Measurements from ENCODE around the gene ARL17B.
"Not testable (repeated sequence)": the region's sequence is repeated elsewhere in the genome, so short reads cannot be mapped to it uniquely, and the experiment has no call there.

Gene ARL17B

DNA sequence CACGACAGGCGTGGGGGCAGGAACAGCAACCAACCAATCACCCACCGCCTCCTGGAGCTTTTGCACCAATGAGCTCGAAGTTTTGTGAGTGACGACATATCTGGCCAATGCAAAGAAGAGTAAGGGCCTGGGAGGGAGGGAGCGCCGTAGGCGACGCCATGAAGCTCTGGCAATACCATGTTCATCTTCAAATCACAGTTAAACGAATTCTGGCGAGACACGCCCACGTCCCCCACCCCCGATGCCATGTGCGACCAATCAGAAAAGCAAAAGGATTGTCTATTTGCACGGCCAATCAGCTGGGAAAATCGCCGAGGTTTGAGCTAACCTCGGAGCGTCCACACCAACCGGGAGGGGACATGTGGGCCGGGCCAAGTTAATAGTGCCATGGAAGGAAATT is at the start of gene ARL17B:
Gene ARL17B, minus strand, starts transcription at position 12 of the 400 bp plus-strand sequence. CDS start 3,369 bp downstream, outside the sequence.
- DNase-seq = not testable (repeated sequence)

GRCh38 chr17:46409864-46410263 is 48.3 kb upstream of the ARL17B start:
- DNase-seq = not testable (repeated sequence)

- not testable (repeated sequence) for DNase-seq
Measured at GRCh38 chr17:46407155-46407554, 45.6 kb upstream of the ARL17B start.

GRCh38 chr17:46401033-46401787 is 39.6 kb upstream of the ARL17B start:
- DNase-seq = not testable (repeated sequence)

- DNase-seq = not testable (repeated sequence)
Measured at GRCh38 chr17:46400543-46400942, 39.0 kb upstream of the ARL17B start.

DNA sequence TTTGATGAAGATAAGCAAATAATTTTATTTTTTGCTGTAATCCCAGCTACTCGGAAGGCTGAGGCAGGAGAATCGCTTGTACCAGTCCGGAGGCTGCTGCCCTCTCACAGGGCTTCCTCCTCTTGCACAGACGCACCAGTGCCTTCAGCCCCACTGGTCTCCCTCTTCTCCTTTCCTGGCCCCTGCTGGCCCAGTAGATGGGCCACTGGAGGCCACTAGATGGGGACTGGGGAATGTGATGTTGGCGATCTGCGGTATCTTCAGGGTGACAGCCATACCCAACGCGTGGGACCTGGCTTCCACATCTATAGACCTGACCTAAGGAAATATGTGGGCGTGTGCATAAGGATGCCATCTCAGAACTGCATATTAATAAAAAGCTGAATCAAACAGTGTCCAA is 38.4 kb upstream of the ARL17B start:
- not testable (repeated sequence) for DNase-seq

DNA sequence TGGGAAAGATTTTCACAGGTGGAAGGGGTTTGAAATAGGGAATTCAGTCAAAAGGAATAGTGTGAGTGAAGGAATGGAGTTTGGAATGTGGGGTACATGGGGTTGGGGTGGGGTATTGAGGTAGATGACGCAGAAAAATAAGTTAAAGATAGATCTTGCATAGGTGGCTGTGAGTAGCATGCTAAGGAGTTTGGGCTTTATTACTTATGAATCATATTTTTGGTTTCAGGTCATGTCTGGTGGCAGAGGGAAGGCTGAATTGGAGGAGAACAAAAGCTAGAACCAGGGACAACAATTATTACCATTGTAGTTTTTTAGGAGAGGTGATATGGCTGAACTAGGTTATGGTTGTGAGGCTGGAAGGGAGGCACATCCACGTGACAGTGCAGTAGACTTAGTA is 34.7 kb upstream of the ARL17B start:
- DNase-seq = not testable (repeated sequence)

- DNase-seq = not testable (repeated sequence)
Measured at GRCh38 chr17:46393702-46394101, 32.1 kb upstream of the ARL17B start.

- DNase-seq = not testable (repeated sequence)
Measured at GRCh38 chr17:46385491-46385890, 23.9 kb upstream of the ARL17B start.

DNA sequence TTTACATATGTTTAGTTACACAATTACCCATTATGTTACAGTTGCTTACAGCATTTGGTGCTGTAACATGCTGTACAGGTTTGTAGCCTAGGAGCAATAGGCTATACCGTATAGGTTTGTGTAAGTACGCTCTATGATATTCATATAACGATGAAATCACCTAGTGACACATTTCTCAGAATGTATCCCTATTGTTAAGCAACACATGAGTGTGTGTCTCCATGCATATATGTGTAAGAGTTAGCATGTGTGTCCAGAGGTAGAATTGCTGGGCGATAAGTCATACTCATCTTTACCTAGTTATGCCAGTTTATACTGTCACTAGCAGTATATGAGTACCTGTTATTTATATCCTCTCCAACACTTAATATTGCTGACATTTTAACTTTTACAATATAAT is 21.6 kb upstream of the ARL17B start:
- DNase-seq = not testable (repeated sequence)

DNA sequence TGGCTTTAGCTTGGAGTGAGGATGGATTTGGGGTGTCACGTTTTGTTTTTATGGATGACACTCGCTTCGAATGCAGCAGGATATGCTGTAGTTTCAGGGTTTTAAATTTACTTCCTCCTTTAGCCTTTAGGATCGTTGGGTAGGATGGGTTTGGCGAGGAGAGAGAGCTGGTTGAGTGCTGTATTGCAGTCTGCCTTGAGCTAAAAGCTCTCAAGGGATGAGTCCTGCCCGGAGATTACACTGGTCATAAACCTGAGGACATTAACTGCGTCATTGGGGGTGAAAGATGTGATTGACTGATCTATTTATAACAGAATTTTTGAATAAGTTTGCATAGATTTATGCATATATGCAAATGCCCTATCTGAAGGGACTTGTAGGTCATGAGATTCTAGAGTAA is 11.9 kb upstream of the ARL17B start:
- DNase-seq = not testable (repeated sequence)

- not testable (repeated sequence) for DNase-seq
Measured at GRCh38 chr17:46372236-46373229, 11.0 kb upstream of the ARL17B start.

- not testable (repeated sequence) for DNase-seq
Measured at GRCh38 chr17:46367520-46367919, 6.0 kb upstream of the ARL17B start.

DNA sequence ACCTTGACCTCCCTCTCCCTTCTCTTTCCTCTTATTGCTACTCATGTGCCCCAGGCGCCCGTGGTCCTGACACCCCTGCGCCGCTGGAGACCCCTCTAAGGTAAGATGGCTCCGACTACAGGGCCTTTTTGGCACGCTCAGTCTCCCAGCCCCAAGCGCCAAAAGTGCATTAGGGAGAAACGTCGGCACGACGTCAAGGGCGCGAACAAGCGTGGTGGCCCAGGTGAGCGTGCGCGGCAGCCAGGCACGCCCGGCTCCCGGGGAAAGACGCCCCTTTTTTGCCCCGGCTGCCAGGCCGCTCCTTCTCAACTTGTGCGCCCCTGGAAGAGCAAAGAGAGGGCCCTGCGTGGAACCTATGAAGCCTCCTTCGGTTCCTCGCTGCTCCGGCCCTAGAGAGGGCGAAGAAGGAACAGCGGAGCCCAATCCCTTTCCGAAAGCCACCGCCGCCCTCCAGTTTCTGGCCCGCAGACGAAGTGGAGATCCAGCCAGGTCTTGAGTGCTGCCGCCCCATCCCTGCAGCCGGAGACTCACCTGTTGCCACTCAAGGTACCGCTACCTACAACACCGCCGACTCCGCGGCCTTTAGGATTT is 326 bp downstream of the ARL17B start:
- not testable (repeated sequence) for DNase-seq

- DNase-seq = not testable (repeated sequence)
Measured at GRCh38 chr17:46353856-46354255, 7.7 kb downstream of the ARL17B start.

DNA sequence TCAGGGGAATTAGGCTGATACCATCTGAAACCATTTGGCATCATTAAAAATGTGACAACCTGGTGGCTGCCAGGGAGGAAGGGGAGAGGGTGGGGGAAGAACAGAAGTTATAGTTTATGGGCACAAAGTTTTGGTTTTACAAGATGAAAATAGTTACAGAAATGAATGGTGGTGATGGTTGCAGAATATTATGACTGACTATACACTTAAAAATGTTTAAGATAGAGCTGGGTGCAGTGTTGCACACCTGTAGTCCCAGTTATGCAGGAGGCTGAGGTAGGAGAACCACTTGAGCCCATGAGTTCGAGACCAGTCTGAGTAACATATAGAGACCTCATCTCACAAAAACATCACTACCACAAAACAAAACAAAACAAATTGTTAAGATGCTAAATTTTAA is 12.5 kb downstream of the ARL17B start:
- DNase-seq = not testable (repeated sequence)

DNA sequence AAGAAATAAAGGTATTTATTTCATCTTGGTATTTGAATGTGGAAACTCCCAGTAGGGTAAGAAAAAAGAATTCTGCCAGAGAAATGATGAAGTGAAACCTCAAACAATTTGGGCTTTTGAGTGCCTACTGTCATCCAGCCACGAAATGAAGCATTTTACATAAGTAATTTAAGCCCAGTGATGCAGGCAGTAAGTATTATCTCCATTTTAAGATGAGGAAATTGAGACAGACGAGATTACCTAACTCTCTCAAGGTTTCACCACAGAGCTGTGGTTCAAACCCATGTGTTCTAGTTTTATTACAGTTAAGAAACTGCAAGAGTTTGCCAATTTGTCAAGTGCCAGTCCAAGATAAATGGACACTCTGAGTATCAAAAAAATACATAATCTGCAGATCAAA is 13.2 kb downstream of the ARL17B start:
- DNase-seq = not testable (repeated sequence)

- not testable (repeated sequence) for DNase-seq
Measured at GRCh38 chr17:46342131-46342530, 19.4 kb downstream of the ARL17B start.

- DNase-seq = not testable (repeated sequence)
Measured at GRCh38 chr17:46341220-46341619, 20.3 kb downstream of the ARL17B start.

DNA sequence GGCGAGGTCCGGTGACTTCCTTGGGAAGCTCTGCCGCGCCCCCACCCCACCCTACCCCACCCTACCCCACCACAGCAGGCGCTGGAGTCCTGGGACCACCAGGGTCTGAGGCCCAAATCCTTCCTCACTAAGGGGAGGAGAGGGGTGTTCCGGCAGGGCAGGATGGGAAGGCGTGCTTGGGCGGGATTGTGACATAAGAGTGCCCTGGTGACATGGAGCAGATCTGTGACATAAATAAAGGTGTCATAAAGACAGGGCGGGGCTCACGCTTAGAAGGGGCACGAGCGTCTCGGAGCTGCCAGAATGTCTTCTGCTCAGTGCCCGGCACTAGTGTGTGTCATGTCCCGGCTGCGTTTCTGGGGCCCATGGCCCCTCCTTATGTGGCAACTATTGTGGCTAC is 66.7 kb downstream of the ARL17B start, which contains the start of gene LRRC37A:
Gene LRRC37A, plus strand, starts transcription at position 301 of the 400 bp plus-strand sequence. Its CDS starts 3 bp downstream, at position 304.
- DNase-seq = not testable (repeated sequence)

GRCh38 chr17:46291618-46292017 is 69.9 kb downstream of the ARL17B start:
- not testable (repeated sequence) for DNase-seq

GRCh38 chr17:46290906-46291546 is 70.5 kb downstream of the ARL17B start:
- DNase-seq = not testable (repeated sequence)
